HepG2 (cell line): ENCODE measurements around the gene SLC17A9. TPM values are rescaled to one million over a fixed set of nuclear protein-coding genes. Genes with fewer than 3 reads are reported as not detected.

ENCODE experiments used
- AKNA ChIP-seq: sonication (generic); formaldehyde crosslinking; IDR thresholded peaks from 2 replicates; pipeline ENCODE4 v1.4.0; 2020; ENCODE audit warnings: missing genetic modification reagents, borderline replicate concordance
- ARNTL ChIP-seq: sonication (generic); formaldehyde crosslinking; IDR thresholded peaks from 2 replicates; pipeline ENCODE4 v1.4.0; 2020; ENCODE audit warnings: mild to moderate bottlenecking, missing genetic modification reagents
- ATF7 ChIP-seq, 2 experiments: fragments of 450-650 bp in 1 of 2; sonication (generic) in 1 of 2; formaldehyde crosslinking in 1 of 2; IDR thresholded peaks; 2 replicates each; pipeline versions ENCODE4 v1.4.0 to v1.6.1; 2016 to 2020; ENCODE audit warnings: antibody characterized with exemption in 1 of 2, mild to moderate bottlenecking in 1 of 2, missing genetic modification reagents in 1 of 2
- BORCS8-MEF2B ChIP-seq: sonication (generic); formaldehyde crosslinking; IDR thresholded peaks from 2 replicates; pipeline ENCODE4 v1.8.0; 2022; ENCODE audit warnings: mild to moderate bottlenecking, missing genetic modification reagents
- FIP1L1 ChIP-seq: fragments of 200-400 bp; formaldehyde crosslinking; IDR thresholded peaks from 2 replicates; pipeline ENCODE4 v1.6.1; 2018; ENCODE audit warnings: low read depth, mild to moderate bottlenecking, low read length, moderate library complexity, borderline replicate concordance; ENCODE audit not compliant: insufficient read depth
- IRF1 ChIP-seq: sonication (generic); formaldehyde crosslinking; IDR thresholded peaks from 2 replicates; pipeline ENCODE4 v1.4.0; 2020; ENCODE audit warnings: low read depth, mild to moderate bottlenecking, missing genetic modification reagents
- KAT2B ChIP-seq: fragments of 150-350 bp; IDR thresholded peaks from 2 replicates; pipeline ENCODE4 v1.6.1; 2014; ENCODE audit warnings: low read depth, low read length, borderline replicate concordance
- LCORL ChIP-seq, 2 experiments: fragments of 450-650 bp in 1 of 2; sonication (generic) in 1 of 2; formaldehyde crosslinking in 1 of 2; IDR thresholded peaks; 2 replicates each; pipeline versions ENCODE4 v1.5.0 to v1.6.1; 2017 to 2020; ENCODE audit warnings: antibody characterized with exemption in 1 of 2, missing genetic modification reagents in 1 of 2
- MIXL1 ChIP-seq: IDR thresholded peaks from 2 replicates; pipeline ENCODE4 v1.6.1; 2016
- SOX13 ChIP-seq, 3 experiments: fragments of 450-650 bp in 1 of 3; sonication (generic) in 1 of 3; formaldehyde crosslinking in 1 of 3; IDR thresholded peaks in 2 of 3; conservative IDR thresholded peaks in 1 of 3; 2 replicates each; pipeline versions ENCODE4 v1.5.0 to v1.6.1; 2016 to 2020; ENCODE audit warnings: antibody characterized with exemption in 1 of 3, mild to moderate bottlenecking in 1 of 3, missing compliant biosample characterization in 1 of 3, missing genetic modification reagents in 1 of 3, moderate library complexity in 1 of 3
- TBL1XR1 ChIP-seq: fragments of 150-350 bp; IDR thresholded peaks from 2 replicates; pipeline ENCODE4 v1.6.1; 2014; ENCODE audit warnings: borderline replicate concordance, low read length; ENCODE audit not compliant: partially characterized antibody
- ZNF136 ChIP-seq: sonication (generic); formaldehyde crosslinking; IDR thresholded peaks from 2 replicates; pipeline ENCODE4 v1.8.1; 2022; ENCODE audit warnings: low read depth, mild to moderate bottlenecking, moderate library complexity, missing genetic modification reagents
- ZNF260 ChIP-seq: sonication (generic); formaldehyde crosslinking; IDR thresholded peaks from 2 replicates; pipeline ENCODE4 v1.4.0; 2020; ENCODE audit warnings: missing genetic modification reagents, low read depth, mild to moderate bottlenecking, borderline replicate concordance
- ZNF331 ChIP-seq: sonication (generic); formaldehyde crosslinking; IDR thresholded peaks from 2 replicates; pipeline ENCODE4 v1.4.0; 2020; ENCODE audit warnings: missing genetic modification reagents
- ZNF414 ChIP-seq: sonication (generic); formaldehyde crosslinking; IDR thresholded peaks from 2 replicates; pipeline ENCODE4 v1.5.0; 2020; ENCODE audit warnings: missing genetic modification reagents
- ZNF484 ChIP-seq: sonication (generic); formaldehyde crosslinking; IDR thresholded peaks from 2 replicates; pipeline ENCODE4 v1.5.1; 2020; ENCODE audit warnings: mild to moderate bottlenecking, low read depth, missing genetic modification reagents, borderline replicate concordance
- ZNF703 ChIP-seq: sonication (generic); formaldehyde crosslinking; IDR thresholded peaks from 2 replicates; pipeline ENCODE4 v1.5.1; 2020; ENCODE audit warnings: missing genetic modification reagents, mild to moderate bottlenecking, moderate library complexity, borderline replicate concordance
- ZNF777 ChIP-seq: sonication (generic); formaldehyde crosslinking; IDR thresholded peaks from 2 replicates; pipeline ENCODE4 v1.4.0; 2020; ENCODE audit warnings: missing genetic modification reagents
- polyA plus RNA-seq, 8 experiments: library from polyadenylated mRNA; depleted of rRNA in 3 of 8; stranded (reverse) in 7 of 8; unstranded in 1 of 8; fragments of >200 nt; fragmentation: Illumina TruSeq in 4 of 8; extraction: Trizol in 4 of 8; gene quantifications; 2 replicates each; pipeline versions ENCODE4 v1.2.1 to v1.2.3, GENCODE V29; 2011 to 2016; ENCODE audit warnings: low read depth in 4 of 8, missing spikeins in 1 of 8, mixed read lengths in 1 of 8; ENCODE audit not compliant: insufficient read depth in 1 of 8
- total RNA-seq, 5 experiments: library from RNA; depleted of rRNA; stranded (reverse); fragments of >200 nt; fragmentation: Illumina TruSeq; extraction: Trizol; gene quantifications; 2 replicates each; pipeline ENCODE4 v1.2.3, GENCODE V29; 2016; ENCODE audit warnings: low read depth in 1 of 5
- TF ChIP-seq, protein P1 (sequence below): IDR thresholded peaks from 2 replicates; pipeline ENCODE4 v1.6.1; 2012; ENCODE audit warnings: inconsistent platforms

Gene SLC17A9
- total and polyA plus RNA-seq, 2 of the 13 experiments (the other 11 are each of a cell fraction or from before 2014, with no cell fraction given) = 110 to 191 TPM

DNA sequence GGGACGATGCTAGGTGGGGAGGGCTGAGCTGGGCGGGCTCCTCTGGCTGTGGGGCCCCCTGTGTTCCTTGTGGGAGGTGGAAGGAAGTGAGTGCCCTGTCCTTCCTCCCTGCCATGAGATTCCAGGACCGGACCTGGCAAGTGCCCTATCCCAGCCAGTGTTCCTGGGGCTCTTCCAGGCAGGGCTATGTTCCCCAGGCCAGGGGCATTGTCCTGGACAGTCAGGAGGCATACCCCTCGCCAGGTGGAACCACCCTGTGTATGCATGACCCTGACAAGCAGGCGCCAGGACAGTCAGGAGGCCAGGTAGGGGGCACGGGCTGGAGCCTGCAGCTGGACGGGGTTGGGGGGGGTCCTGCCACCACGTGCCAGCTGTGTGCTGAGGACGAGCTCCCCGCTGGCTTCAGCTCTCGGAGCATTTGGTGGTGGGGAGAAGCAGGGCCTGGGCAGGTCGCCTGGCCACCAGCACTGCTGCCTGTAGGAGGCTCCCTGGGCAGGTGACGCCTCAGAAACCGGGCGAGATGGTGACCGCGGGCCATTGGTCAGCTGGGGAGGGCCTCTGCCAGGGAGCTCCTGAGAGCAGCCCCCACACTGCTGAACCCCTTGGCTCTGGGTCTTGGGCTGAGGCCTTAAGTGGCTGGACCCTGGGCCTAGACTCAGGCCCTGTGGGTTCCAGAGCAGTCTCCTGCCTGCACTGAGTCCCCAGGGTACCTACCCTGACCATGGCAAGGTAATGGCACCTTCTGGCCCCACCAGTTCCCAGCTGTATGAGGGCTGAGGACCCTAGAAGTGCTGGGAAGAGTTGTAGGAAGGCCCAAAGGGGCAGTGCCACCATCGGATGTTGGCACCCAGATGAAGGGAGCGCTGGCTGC lies 694 bp downstream of the SLC17A9 start (continued):
- TF ChIP-seq SOX13 (IDR thresholded peaks at IDR 0.05) (no peak), SOX13 (CRISPR knock-in tag; conservative IDR thresholded peaks at IDR 0.05 in 1 of 2, IDR thresholded peaks at IDR 0.05 in 1 of 2) (peak in 1 of 2 experiments; percentile 8; a peak in 1 of 4 replicates), IRF1 (CRISPR knock-in tag) (no peak), KAT2B (no peak), TBL1XR1 (no peak), BORCS8-MEF2B (CRISPR knock-in tag) (peak; percentile 58; the same call in 1 of the 2 replicates), ZNF484 (peak; percentile 56; the same call in 1 of the 2 replicates), ZNF136 (CRISPR knock-in tag) (0 out of 2 replicates have a peak, but pooled peaks have one; percentile 14), ZNF703 (CRISPR knock-in tag) (no peak), ZNF414 (peak; percentile 89), MIXL1 (CRISPR knock-in tag) (peak; percentile 47; the same call in 1 of the 2 replicates), ZNF260 (CRISPR knock-in tag) (no peak), ARNTL (CRISPR knock-in tag) (peak; percentile 45; the same call in 1 of the 2 replicates), AKNA (no peak), LCORL (IDR thresholded peaks at IDR 0.05) (no peak), LCORL (CRISPR knock-in tag; IDR thresholded peaks at IDR 0.05) (no peak), FIP1L1 (no peak), ZNF331 (0 out of 2 replicates have a peak, but pooled peaks have one; percentile 13), ATF7 (IDR thresholded peaks at IDR 0.05) (no peak), ATF7 (CRISPR knock-in tag; IDR thresholded peaks at IDR 0.05) (0 out of 2 replicates have a peak, but pooled peaks have one; percentile 7), ZNF777 (CRISPR knock-in tag) (no peak; the same call in 1 of the 2 replicates)
- TF ChIP-seq, protein P1, sequence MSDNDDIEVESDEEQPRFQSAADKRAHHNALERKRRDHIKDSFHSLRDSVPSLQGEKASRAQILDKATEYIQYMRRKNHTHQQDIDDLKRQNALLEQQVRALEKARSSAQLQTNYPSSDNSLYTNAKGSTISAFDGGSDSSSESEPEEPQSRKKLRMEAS = peak; percentile 54
